Measurements from ENCODE around the gene SERPINH1.

The SERPINH1 gene

DNA sequence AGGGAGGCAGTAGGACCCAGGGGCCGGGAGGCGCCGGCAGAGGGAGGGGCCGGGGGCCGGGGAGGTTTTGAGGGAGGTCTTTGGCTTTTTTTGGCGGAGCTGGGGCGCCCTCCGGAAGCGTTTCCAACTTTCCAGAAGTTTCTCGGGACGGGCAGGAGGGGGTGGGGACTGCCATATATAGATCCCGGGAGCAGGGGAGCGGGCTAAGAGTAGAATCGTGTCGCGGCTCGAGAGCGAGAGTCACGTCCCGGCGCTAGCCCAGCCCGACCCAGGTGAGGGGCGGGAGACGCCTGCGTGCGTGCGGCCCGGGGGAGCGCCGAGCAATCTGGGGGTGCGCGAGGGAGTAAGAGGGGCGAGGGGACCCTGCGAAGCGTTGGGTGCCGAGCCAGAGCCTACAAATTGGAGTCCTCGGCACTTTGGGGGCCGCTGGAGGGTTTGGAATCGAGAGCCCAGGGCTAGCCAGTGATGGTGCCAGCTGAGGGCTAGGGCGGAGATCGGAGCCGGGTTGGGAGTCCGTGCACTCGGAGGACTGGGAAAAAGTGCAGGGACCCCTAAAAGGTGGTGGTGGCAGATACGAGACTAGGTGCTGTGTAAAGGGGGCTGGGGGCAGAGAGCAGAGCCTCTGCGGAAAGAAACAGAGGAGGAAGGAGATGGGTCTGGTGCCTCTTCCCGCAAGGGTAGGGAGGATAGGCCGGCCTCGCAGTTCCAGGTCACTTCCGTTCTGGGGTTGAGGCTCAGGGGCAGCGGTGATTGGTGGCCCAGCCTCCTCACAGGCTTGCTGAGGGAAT lies at the start of gene SERPINH1:
Gene SERPINH1, plus strand, starts transcription at position 206 of the 788 bp plus-strand sequence. CDS start 4,097 bp downstream, outside the sequence.
- H2AFZ ChIP-seq (ENCODE audit: low read length), result peak within 1 kb of the TSS; percentile 74
- peak within 1 kb of the TSS; percentile 58 for H3K4me3 ChIP-seq (ENCODE audit: low read length)
- peak within 1 kb of the TSS; percentile 19; the same call in 1 of the 2 replicates for H3K9ac ChIP-seq (ENCODE audit: low read length)
- no peak for DNase-seq
- H3K27ac ChIP-seq (ENCODE audit: low read length), result no peak within 1 kb of the TSS
- H3K9me3 ChIP-seq (replicated peaks; ENCODE audit: insufficient read depth, low read length), result no peaks in the 10 kb centered on the region
- no peaks in the 10 kb centered on the region for H4K20me1 ChIP-seq (ENCODE audit: insufficient read depth, low read length)
- no peaks in the 10 kb centered on the region for H3K36me3 ChIP-seq (replicated peaks; ENCODE audit: insufficient read depth, low read length)
- H3F3A ChIP-seq (ENCODE audit: insufficient read depth, low read length), result no peaks in the 10 kb centered on the region
- H3K4me1 ChIP-seq (ENCODE audit: low read length), result no peaks in the 10 kb centered on the region
- H3K9me2 ChIP-seq (replicated peaks; ENCODE audit: insufficient read depth, low read length), result no peaks in the 10 kb centered on the region
- H3K79me2 ChIP-seq (ENCODE audit: low read length), result no peaks in the 10 kb centered on the region
- peaks cover 30% of the 10 kb centered on the region for H3K27me3 ChIP-seq (replicated peaks; ENCODE audit: insufficient read depth, low read length)
- TF ChIP-seq EZH2 (optimal IDR thresholded peaks at IDR 0.05; ENCODE audit: low read depth, low read length) (no peak), EZH2phosphoT487 (IDR thresholded peaks at IDR 0.05; ENCODE audit: low read length) (no peak)
- TF ChIP-seq, protein P1, sequence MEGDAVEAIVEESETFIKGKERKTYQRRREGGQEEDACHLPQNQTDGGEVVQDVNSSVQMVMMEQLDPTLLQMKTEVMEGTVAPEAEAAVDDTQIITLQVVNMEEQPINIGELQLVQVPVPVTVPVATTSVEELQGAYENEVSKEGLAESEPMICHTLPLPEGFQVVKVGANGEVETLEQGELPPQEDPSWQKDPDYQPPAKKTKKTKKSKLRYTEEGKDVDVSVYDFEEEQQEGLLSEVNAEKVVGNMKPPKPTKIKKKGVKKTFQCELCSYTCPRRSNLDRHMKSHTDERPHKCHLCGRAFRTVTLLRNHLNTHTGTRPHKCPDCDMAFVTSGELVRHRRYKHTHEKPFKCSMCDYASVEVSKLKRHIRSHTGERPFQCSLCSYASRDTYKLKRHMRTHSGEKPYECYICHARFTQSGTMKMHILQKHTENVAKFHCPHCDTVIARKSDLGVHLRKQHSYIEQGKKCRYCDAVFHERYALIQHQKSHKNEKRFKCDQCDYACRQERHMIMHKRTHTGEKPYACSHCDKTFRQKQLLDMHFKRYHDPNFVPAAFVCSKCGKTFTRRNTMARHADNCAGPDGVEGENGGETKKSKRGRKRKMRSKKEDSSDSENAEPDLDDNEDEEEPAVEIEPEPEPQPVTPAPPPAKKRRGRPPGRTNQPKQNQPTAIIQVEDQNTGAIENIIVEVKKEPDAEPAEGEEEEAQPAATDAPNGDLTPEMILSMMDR (IDR thresholded peaks at IDR 0.05; ENCODE audit: low read length), result no peak
- peak within 1 kb of the TSS; percentile 78 for H3K4me2 ChIP-seq (ENCODE audit: low read depth, low read length)

DNA sequence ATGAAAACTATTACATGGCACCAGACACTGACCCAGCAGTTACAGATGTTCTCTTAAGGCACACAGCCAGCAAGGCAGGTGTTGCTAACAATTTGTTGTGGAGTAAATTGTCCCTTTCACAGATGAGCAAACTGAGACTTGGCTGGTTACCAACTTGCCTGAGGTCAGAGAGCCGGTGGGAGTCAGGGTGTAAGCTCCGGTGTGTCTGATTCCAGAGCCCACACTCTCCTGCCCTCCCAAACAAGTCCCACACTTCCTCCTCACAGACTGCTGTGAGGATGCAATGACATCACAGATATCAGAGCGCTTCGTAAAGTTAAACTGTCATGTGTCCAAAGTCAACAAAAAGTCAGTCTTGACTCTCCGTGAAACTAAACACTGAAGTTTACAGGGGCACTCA lies 48.8 kb upstream of the SERPINH1 start:
- Histone ChIP-seq H3K79me2 (ENCODE audit: low read length) (no peaks in the 10 kb centered on the region), H4K20me1 (ENCODE audit: insufficient read depth, low read length) (no peaks in the 10 kb centered on the region), H3K4me1 (ENCODE audit: low read length) (peaks cover 6% of the 10 kb centered on the region; the same call in 1 of the 2 replicates), H3K36me3 (replicated peaks; ENCODE audit: insufficient read depth, low read length) (no peaks in the 10 kb centered on the region), H3K27ac (ENCODE audit: low read length) (no peak overlapping the region), H2AFZ (ENCODE audit: low read length) (no peak overlapping the region), H3K4me2 (ENCODE audit: low read depth, low read length) (no peak overlapping the region), H3K9me2 (replicated peaks; ENCODE audit: insufficient read depth, low read length) (no peaks in the 10 kb centered on the region), H3K4me3 (ENCODE audit: low read length) (no peak overlapping the region), H3K9me3 (replicated peaks; ENCODE audit: insufficient read depth, low read length) (no peaks in the 10 kb centered on the region), H3K9ac (ENCODE audit: low read length) (no peak overlapping the region), H3F3A (ENCODE audit: insufficient read depth, low read length) (no peaks in the 10 kb centered on the region), H3K27me3 (replicated peaks; ENCODE audit: insufficient read depth, low read length) (no peaks in the 10 kb centered on the region)
- TF ChIP-seq, protein P1 (IDR thresholded peaks at IDR 0.05; ENCODE audit: low read length), result no peak
- TF ChIP-seq EZH2 (optimal IDR thresholded peaks at IDR 0.05; ENCODE audit: low read depth, low read length) (no peak), EZH2phosphoT487 (IDR thresholded peaks at IDR 0.05; ENCODE audit: low read length) (no peak)
- no peak for DNase-seq

DNA sequence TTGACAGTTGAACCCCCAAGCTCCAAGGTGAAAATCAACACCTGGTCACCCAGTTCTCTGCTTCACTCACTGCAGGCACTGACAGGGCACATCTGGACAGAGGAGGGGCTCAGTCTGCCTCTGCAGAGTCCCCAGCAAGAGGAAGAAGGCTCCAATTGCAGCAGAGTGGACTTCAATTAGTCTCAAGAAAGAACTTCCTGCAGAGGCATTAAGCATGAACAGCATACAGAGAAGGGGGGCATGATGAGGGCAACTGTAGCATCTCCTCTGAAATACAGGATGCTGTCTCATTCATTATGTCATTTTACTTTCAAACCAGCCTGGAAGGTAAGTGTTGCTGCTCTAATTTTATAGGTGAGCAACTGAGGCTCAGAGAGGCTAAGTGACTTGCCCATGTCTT lies 47.5 kb upstream of the SERPINH1 start:
- no peak overlapping the region for H3K4me2 ChIP-seq (ENCODE audit: low read depth, low read length)
- H4K20me1 ChIP-seq (ENCODE audit: insufficient read depth, low read length), result no peaks in the 10 kb centered on the region

More for the DNA sequence above, 47.5 kb upstream of the SERPINH1 start:
- H3K9me2 ChIP-seq (replicated peaks; ENCODE audit: insufficient read depth, low read length), result no peaks in the 10 kb centered on the region
- TF ChIP-seq EZH2 (optimal IDR thresholded peaks at IDR 0.05; ENCODE audit: low read depth, low read length), result no peak
- TF ChIP-seq, protein P1 (IDR thresholded peaks at IDR 0.05; ENCODE audit: low read length), result no peak
- TF ChIP-seq EZH2phosphoT487 (IDR thresholded peaks at IDR 0.05; ENCODE audit: low read length), result no peak
- no peak overlapping the region for H3K9ac ChIP-seq (ENCODE audit: low read length)
- DNase-seq, result no peak
- H3K9me3 ChIP-seq (replicated peaks; ENCODE audit: insufficient read depth, low read length), result no peaks in the 10 kb centered on the region
- no peaks in the 10 kb centered on the region for H3K79me2 ChIP-seq (ENCODE audit: low read length)
- no peaks in the 10 kb centered on the region for H3F3A ChIP-seq (ENCODE audit: insufficient read depth, low read length)
- H3K36me3 ChIP-seq (replicated peaks; ENCODE audit: insufficient read depth, low read length), result no peaks in the 10 kb centered on the region
- peaks cover 6% of the 10 kb centered on the region; the same call in 1 of the 2 replicates for H3K4me1 ChIP-seq (ENCODE audit: low read length)
- no peak overlapping the region for H3K27ac ChIP-seq (ENCODE audit: low read length)
- H2AFZ ChIP-seq (ENCODE audit: low read length), result no peak overlapping the region
- H3K4me3 ChIP-seq (ENCODE audit: low read length), result no peak overlapping the region
- no peaks in the 10 kb centered on the region for H3K27me3 ChIP-seq (replicated peaks; ENCODE audit: insufficient read depth, low read length)

Measured in MM.1S (cell line).